ENCODE data around the gene CEACAM16. TPM values are rescaled to one million over a fixed set of nuclear protein-coding genes. Genes with fewer than 3 reads are reported as not detected.

Gene CEACAM16
- total RNA-seq, 4 donors from 2014 or later, result not detected

DNA sequence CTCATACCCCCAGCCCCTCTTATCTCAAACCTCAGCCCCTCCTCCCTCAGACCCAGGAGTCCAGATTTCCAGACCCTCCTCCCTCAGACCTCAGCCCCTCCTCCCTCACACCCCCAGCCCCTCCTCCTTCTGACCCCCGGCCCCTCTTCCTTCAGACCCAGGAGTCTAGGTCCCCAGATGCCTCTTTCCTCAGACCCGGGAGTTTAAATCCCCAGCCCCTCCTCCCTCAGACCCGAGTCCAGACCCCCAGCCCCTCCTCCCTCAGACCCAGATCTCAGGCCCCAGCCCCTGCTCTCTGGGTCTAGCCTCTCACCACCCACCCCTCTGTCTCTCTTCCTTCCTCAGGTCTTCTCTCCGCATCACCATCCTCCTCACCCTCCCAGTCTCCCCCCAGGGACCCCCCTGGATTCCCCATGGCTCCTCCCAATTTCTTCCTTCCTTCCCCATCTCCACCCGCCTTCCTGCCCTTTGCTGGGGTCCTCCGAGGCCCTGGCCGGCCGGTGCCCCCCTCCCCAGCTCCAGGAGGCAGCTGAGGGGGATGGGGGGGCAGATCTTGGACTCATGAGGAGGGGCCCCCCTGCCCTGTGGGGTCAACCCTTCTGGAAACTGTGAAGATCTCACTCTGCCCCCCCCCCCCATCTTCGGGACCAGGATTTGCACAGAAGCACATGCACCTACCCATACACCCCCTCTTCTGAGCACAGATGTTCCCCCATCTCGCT lies 60.3 kb downstream of the CEACAM16 start:
- H3K27me3 ChIP-seq, result no peaks in the 10 kb centered on the region
- DNase-seq, result no peak
- no peaks in the 10 kb centered on the region for H3K9me3 ChIP-seq
- peaks cover 34 to 36% of the 10 kb centered on the region in 2 donors for H3K4me1 ChIP-seq
- peaks cover 0 to 25% of the 10 kb centered on the region in 2 donors for H3K36me3 ChIP-seq
- in situ Hi-C loops (cut with MboI; ENCODE audit: low sequenced_read_pairs in 4 of 4), result no loop called here
- H3K27ac ChIP-seq, result peak overlapping the region; percentile 86 to 96 (median 92)
- H3K4me3 ChIP-seq, result no peak overlapping the region
- intact Hi-C loops (cut with DNase I; ENCODE audit: low total_unique reads), result no loop called here
- TF ChIP-seq POLR2A (IDR thresholded peaks at IDR 0.05), result no peak
- TF ChIP-seq CTCF (IDR thresholded peaks at IDR 0.05 in 4 of 5, conservative IDR thresholded peaks at IDR 0.05 in 1 of 5), result no peak
- ATAC-seq, result no peak

MicroRNAs within 50 kb of the gene (microRNA counts, 767-probe panel; counts per million panel counts)
- 356 to 448 counts per million in 2 donors for microRNA hsa-miR-4531

Small RNA genes within 50 kb of the gene (microRNA-seq; reads per million reads assigned to microRNA genes)
- gene MIR4531 (ENCODE audit: borderline replicate concordance in 2 of 2) (0 reads per million in 2 donors), gene MIR8085 (ENCODE audit: borderline replicate concordance in 2 of 2) (0 reads per million in 2 donors)

Other genes starting within 250 kb of the CEACAM16 start
- gene ZNF180, start 198.6 kb upstream of the CEACAM16 start, total RNA-seq, result 10 to 100 TPM in 1 of 4 donors, 1 to 10 TPM in 3; 2.1 to 17.4 (median 5.1) TPM
- not detected for gene CEACAM20, start 169.5 kb upstream of the CEACAM16 start, total RNA-seq
- not detected for gene IGSF23, start 85.6 kb upstream of the CEACAM16 start, total RNA-seq
- 10 to 100 TPM; 27.3 to 60.2 (median 33.9) TPM for gene PVR, start 55.2 kb upstream of the CEACAM16 start, total RNA-seq
- 1 to 10 TPM; 2.0 to 8.5 (median 3.7) TPM for gene CEACAM19, start 27.7 kb upstream of the CEACAM16 start, total RNA-seq
- gene BCL3, start 49.6 kb downstream of the CEACAM16 start, total RNA-seq, result 10 to 100 TPM in 1 of 4 donors, 1 to 10 TPM in 3; 7.2 to 15.7 (median 8.5) TPM
- under 1 TPM in 1 of 4 donors, not detected in 3; 0.49 TPM for gene CBLC, start 78.7 kb downstream of the CEACAM16 start, total RNA-seq
- 10 to 100 TPM; 10.2 to 24.6 (median 23.6) TPM for gene BCAM, start 110.0 kb downstream of the CEACAM16 start, total RNA-seq
- gene NECTIN2, start 147.1 kb downstream of the CEACAM16 start, total RNA-seq, result 10 to 100 TPM; 10.3 to 20.8 (median 16.7) TPM
- gene TOMM40, start 192.1 kb downstream of the CEACAM16 start, total RNA-seq, result 100 to 1,000 TPM in 1 of 4 donors, 10 to 100 TPM in 3; 75.1 to 148 (median 86.0) TPM
- 10 to 100 TPM; 18.9 to 36.5 (median 29.1) TPM for gene APOE, start 206.6 kb downstream of the CEACAM16 start, total RNA-seq
- gene APOC1, start 215.5 kb downstream of the CEACAM16 start, total RNA-seq, result 10 to 100 TPM in 1 of 4 donors, 1 to 10 TPM in 3; 1.1 to 18.7 (median 7.9) TPM
- gene APOC4, start 243.1 kb downstream of the CEACAM16 start, total RNA-seq, result not detected
- gene APOC2, start 246.9 kb downstream of the CEACAM16 start, total RNA-seq, result 10 to 100 TPM in 1 of 4 donors, 1 to 10 TPM in 1, not detected in 2; 8.9 to 24.0 TPM